Frontal cortex (tissue), 1 donor: ENCODE data around the gene SLCO4A1. TPM values are rescaled to one million over a fixed set of nuclear protein-coding genes. Genes with fewer than 3 reads are reported as not detected.

ENCODE experiments used
- total RNA-seq: library from RNA; depleted of rRNA; stranded (reverse); fragments of >200 nt; gene quantifications from one replicate; pipeline ENCODE4 v1.2.3, GENCODE V29; 2014

SLCO4A1 gene
- total RNA-seq, 1 donor from 2014 or later = 1.6 TPM

Other genes starting within 250 kb of the SLCO4A1 start
- gene CABLES2, start 235.2 kb upstream of the SLCO4A1 start, total RNA-seq = 2.9 TPM
- gene RBBP8NL, start 215.0 kb upstream of the SLCO4A1 start, total RNA-seq = not detected
- gene GATA5, start 166.5 kb upstream of the SLCO4A1 start, total RNA-seq = not detected
- gene NTSR1, start 66.3 kb downstream of the SLCO4A1 start, total RNA-seq = 4.9 TPM
- gene MRGBP, start 154.0 kb downstream of the SLCO4A1 start, total RNA-seq = 20.0 TPM
- gene OGFR, start 162.3 kb downstream of the SLCO4A1 start, total RNA-seq = 24.1 TPM
- 10.2 TPM for gene COL9A3, start 174.5 kb downstream of the SLCO4A1 start, total RNA-seq
- 6.1 TPM for gene TCFL5, start 219.3 kb downstream of the SLCO4A1 start, total RNA-seq